CD4-positive, alpha-beta memory T cell (primary cell): Measurements from ENCODE around the gene NELFE. TPM values are rescaled to one million over a fixed set of nuclear protein-coding genes. Genes with fewer than 3 reads are reported as not detected.
"Not testable (repeated sequence)": the region's sequence is repeated elsewhere in the genome, so short reads cannot be mapped to it uniquely, and the experiment has no call there.

Experiments
- CTCF ChIA-PET: fragments of 350-600 bp; sonication (Branson Sonifier 250); formaldehyde crosslinking; loops from one replicate; lab custom pipeline; 2021; ENCODE audit warnings: inconsistent platforms; ENCODE audit not compliant: partially characterized antibody; lab: Charles Lee
- POLR2A ChIA-PET: fragments of 350-600 bp; sonication (Branson Sonifier 250); formaldehyde crosslinking; loops from one replicate; lab custom pipeline; 2021; ENCODE audit not compliant: partially characterized antibody; lab: Charles Lee
- DNase-seq, 5 donors: peaks; one replicate each; pipeline versions ENCODE4 v3.0.0 to v3.0.0-alpha.2; 2020 to 2022; ENCODE audit warnings: mixed read lengths in 1 of 5
- H3K27ac ChIP-seq: one replicate; pipeline ENCODE4 v1.7.0; 2013; ENCODE audit warnings: low read depth, low read length
- H3K27me3 ChIP-seq: 2 replicates; pipeline ENCODE4 v1.7.0; 2013; ENCODE audit warnings: mild to moderate bottlenecking, low read length, moderate library complexity; ENCODE audit not compliant: insufficient read depth
- H3K36me3 ChIP-seq: 2 replicates; pipeline ENCODE4 v1.7.0; 2013; ENCODE audit warnings: mild to moderate bottlenecking, low read length, moderate library complexity; ENCODE audit not compliant: insufficient read depth
- H3K4me1 ChIP-seq: 2 replicates; pipeline ENCODE4 v1.7.0; 2013; ENCODE audit warnings: mild to moderate bottlenecking, low read length, moderate library complexity; ENCODE audit not compliant: insufficient read depth
- H3K4me3 ChIP-seq, 2 donors: one replicate each; pipeline ENCODE4 v1.7.0; 2013; ENCODE audit warnings: low read length in 2 of 2, mild to moderate bottlenecking in 1 of 2
- H3K9me3 ChIP-seq, 2 donors: one replicate each; pipeline ENCODE4 v1.7.0; 2013; ENCODE audit warnings: low read length in 2 of 2, control low read depth in 1 of 2; ENCODE audit not compliant: control insufficient read depth in 1 of 2
- H3K27ac Mint-ChIP-seq, 7 donors: one replicate each; pipeline ENCODE4 v1.8.0; 2020 to 2021; ENCODE audit warnings: mixed read lengths in 7 of 7, mild to moderate bottlenecking in 6 of 7, inconsistent platforms in 3 of 7, moderate library complexity in 3 of 7
- H3K27me3 Mint-ChIP-seq, 2 donors: one replicate each; pipeline ENCODE4 v1.8.0; 2020 to 2021; ENCODE audit warnings: mixed read lengths in 2 of 2
- H3K36me3 Mint-ChIP-seq, 2 donors: one replicate each; pipeline ENCODE4 v1.8.0; 2020 to 2021; ENCODE audit warnings: mixed read lengths in 2 of 2, inconsistent platforms in 1 of 2, mild to moderate bottlenecking in 1 of 2
- H3K4me1 Mint-ChIP-seq, 4 donors: one replicate each; pipeline ENCODE4 v1.8.0; 2020 to 2021; ENCODE audit warnings: mixed read lengths in 4 of 4, mild to moderate bottlenecking in 1 of 4
- H3K4me3 Mint-ChIP-seq, 8 donors: one replicate each; pipeline ENCODE4 v1.8.0; 2020 to 2021; ENCODE audit warnings: mixed read lengths in 8 of 8, mild to moderate bottlenecking in 7 of 8, moderate library complexity in 6 of 8, inconsistent platforms in 3 of 8
- H3K9me3 Mint-ChIP-seq, 8 donors: one replicate each; pipeline ENCODE4 v1.8.0; 2020 to 2021; ENCODE audit warnings: mixed read lengths in 8 of 8, mild to moderate bottlenecking in 5 of 8, inconsistent platforms in 3 of 8, moderate library complexity in 1 of 8
- intact Hi-C: fragments of 100-400 bp; cut with micrococcal nuclease; formaldehyde crosslinking; loops from one replicate; pipeline ENCODE4 v1.15.1; 2023
- polyA plus RNA-seq, 2 donors: library from polyadenylated mRNA; unstranded; fragments of 300-500 nt; fragmentation: Illumina TruSeq; gene quantifications; one replicate each; pipeline ENCODE4 v1.2.3, GENCODE V29; 2021
- total RNA-seq, 2 experiments: library from RNA; stranded (reverse); gene quantifications; one replicate each; pipeline ENCODE4 v1.2.3, GENCODE V29; 2021

Gene NELFE
- total and polyA plus RNA-seq, 4 experiments from 2014 or later = 45.8 to 78.5 (median 58.0) TPM

DNA sequence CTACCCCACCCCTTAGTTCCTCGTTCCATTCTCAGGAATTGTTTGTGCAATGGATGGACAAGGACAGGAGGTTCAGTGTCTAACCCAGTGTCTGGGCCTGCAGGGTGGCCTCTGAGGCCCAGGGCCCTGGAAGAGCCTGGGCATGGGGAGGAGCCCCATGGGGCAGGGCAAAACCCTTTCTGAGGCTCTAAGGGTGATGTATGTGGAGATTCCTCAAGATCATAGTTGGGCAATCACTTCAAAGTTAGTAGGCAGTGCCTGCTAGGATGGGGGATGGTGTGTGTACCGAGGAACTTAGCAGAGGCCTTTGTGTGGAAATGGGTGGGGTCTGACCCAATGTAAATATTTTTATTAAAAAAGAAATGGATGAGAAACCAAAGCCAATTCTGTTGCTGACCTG is 38.0 kb downstream of the NELFE start:
- ChIA-PET POLR2A (no interaction called here), CTCF (interaction anchor here (1.5 kb wide), 1 partner anchor 32 kb away, joined by 5 read pairs; no protein-coding TSS in a partner anchor)
- H3K4me1 ChIP-seq = no peaks in the 10 kb centered on the region
- Mint-ChIP-seq H3K36me3 (no peaks in the 10 kb centered on the region), H3K27ac (no peak overlapping the region), H3K4me3 (no peak overlapping the region), H3K4me1 (no peaks in the 10 kb centered on the region), H3K9me3 (no peaks in the 10 kb centered on the region), H3K27me3 (peaks cover 0 to 3% of the 10 kb centered on the region in 2 donors)
- no peaks in the 10 kb centered on the region for H3K36me3 ChIP-seq
- no peak overlapping the region for H3K4me3 ChIP-seq
- intact Hi-C loops = no loop called here
- H3K9me3 ChIP-seq = no peaks in the 10 kb centered on the region
- DNase-seq = no peak
- no peaks in the 10 kb centered on the region for H3K27me3 ChIP-seq
- H3K27ac ChIP-seq = no peak overlapping the region

DNA sequence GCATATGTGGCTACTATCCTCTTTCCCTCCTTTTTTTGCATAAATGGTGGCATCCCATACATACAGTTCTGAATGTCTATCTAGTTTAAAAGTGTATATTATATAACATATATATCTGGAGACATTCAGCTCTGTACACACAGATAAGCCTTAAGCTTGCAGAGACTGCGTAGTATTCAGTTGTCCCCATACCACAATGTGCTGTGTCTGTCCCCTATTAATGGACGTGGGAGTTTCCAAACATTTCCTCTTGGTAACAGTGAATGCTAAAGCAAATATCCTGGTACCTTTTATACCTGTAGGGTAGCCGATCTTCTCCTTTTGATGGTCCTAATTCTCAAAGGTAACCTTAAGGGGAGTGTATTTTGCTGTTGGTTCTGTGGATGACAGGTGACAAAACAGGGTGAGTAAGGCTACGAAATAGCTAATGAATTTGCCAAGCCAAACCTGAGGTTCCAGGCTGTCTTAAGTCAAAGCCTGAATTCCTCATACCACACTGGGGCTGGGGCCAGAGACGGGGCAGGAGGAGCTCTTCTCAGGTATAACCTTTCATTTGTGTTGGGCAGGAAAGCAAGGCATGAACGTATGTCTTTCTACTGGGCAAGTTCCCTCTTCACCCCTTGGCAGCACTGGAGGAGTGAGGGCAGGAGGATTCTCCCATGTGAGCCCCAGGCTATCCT is 39.0 kb downstream of the NELFE start:
- H3K4me3 Mint-ChIP-seq = no peak overlapping the region
- POLR2A ChIA-PET = interaction anchor here (1.1 kb wide), 1 partner anchor 13 kb away, joined by 3 read pairs; no protein-coding TSS in a partner anchor
- H3K27ac ChIP-seq = no peak overlapping the region

DNA sequence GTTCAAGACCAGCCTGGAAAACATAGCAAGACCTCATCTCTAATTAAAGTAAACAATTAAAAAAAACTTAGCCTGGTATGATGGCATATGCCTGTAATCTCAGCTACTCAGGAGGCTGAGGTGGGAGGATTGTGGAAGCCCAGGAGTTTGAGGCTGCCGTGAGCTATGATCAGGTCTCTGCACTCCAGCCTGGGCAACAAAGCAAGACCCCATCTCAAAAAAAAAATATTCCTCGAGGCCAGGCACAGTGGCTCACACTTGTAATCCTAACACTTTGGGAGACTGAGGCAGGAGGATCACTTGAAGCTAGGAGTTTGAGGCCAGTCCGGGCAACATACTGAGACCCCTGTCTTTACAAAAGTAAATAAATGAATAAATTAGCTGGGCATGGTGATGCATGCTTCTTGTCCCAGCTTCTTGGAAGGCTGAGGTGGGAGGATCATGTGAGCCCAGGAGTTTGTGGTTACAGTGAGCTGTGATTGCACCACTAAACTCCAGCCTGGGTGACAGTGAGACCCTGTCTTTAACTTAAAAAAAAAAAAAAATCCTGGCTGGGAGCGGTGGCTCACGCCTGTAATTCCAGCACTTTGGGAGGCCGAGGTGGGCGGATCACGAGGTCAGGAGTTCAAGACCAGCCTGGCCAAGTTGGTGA is 40.6 kb downstream of the NELFE start:
- no peaks in the 10 kb centered on the region for H3K9me3 ChIP-seq
- H3K4me1 ChIP-seq = no peaks in the 10 kb centered on the region
- H3K36me3 ChIP-seq = no peaks in the 10 kb centered on the region
- no peak overlapping the region for H3K27ac Mint-ChIP-seq
- peaks cover 5 to 6% of the 10 kb centered on the region in 2 donors for H3K27me3 Mint-ChIP-seq
- H3K36me3 Mint-ChIP-seq = no peaks in the 10 kb centered on the region
- H3K27ac ChIP-seq = no peak overlapping the region
- peaks cover 0 to 1% (median 0%) of the 10 kb centered on the region in 4 donors for H3K4me1 Mint-ChIP-seq
- DNase-seq = no peak
- POLR2A ChIA-PET = interaction anchor here (1.0 kb wide), 1 partner anchor 179 kb away, joined by 5 read pairs; no protein-coding TSS in a partner anchor
- intact Hi-C loops = no loop called here
- no peak overlapping the region for H3K4me3 Mint-ChIP-seq
- no peaks in the 10 kb centered on the region for H3K27me3 ChIP-seq
- H3K4me3 ChIP-seq = no peak overlapping the region
- CTCF ChIA-PET = no interaction called here
- no peaks in the 10 kb centered on the region for H3K9me3 Mint-ChIP-seq

More for the DNA sequence above, 39.0 kb downstream of the NELFE start:
- CTCF ChIA-PET = no interaction called here
- Mint-ChIP-seq H3K27ac (no peak overlapping the region), H3K36me3 (no peaks in the 10 kb centered on the region), H3K4me1 (peaks cover 0 to 1% (median 0%) of the 10 kb centered on the region in 4 donors), H3K27me3 (peaks cover 5 to 6% of the 10 kb centered on the region in 2 donors), H3K9me3 (no peaks in the 10 kb centered on the region)
- H3K4me3 ChIP-seq = no peak overlapping the region
- no peaks in the 10 kb centered on the region for H3K27me3 ChIP-seq
- H3K9me3 ChIP-seq = no peaks in the 10 kb centered on the region
- intact Hi-C loops = no loop called here
- no peak for DNase-seq
- H3K36me3 ChIP-seq = no peaks in the 10 kb centered on the region
- H3K4me1 ChIP-seq = no peaks in the 10 kb centered on the region

DNA sequence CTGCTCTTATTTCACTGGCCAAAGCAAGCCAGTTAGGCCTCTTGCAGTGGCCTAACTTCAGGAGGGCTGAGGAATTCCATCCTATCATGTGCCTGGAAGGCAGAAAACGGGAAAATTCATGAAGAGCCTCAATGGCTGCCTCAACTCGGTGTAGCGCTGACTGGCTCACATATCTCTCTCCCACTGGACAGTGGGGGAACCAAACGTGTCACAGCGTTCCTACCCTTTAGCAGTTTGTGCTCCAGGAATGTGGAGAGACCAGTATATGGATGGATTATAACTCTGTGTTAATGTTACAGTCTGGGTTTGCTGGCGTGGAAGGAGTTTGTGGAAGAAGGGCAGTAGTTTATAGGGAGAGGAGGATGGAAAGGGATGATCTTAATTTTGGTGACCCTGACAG is 43.0 kb downstream of the NELFE start:
- POLR2A ChIA-PET = no interaction called here
- Histone ChIP-seq H3K27ac (no peak overlapping the region), H3K4me3 (no peak overlapping the region), H3K36me3 (no peaks in the 10 kb centered on the region), H3K4me1 (no peaks in the 10 kb centered on the region), H3K9me3 (no peaks in the 10 kb centered on the region), H3K27me3 (no peaks in the 10 kb centered on the region)
- Mint-ChIP-seq H3K9me3 (peaks cover 0 to 2% (median 0%) of the 10 kb centered on the region in 8 donors), H3K36me3 (no peaks in the 10 kb centered on the region), H3K4me3 (no peak overlapping the region), H3K27ac (no peak overlapping the region), H3K27me3 (peaks cover 6 to 10% of the 10 kb centered on the region in 2 donors), H3K4me1 (peaks cover 0 to 1% (median 0%) of the 10 kb centered on the region in 4 donors)
- intact Hi-C loops = no loop called here
- DNase-seq = no peak
- CTCF ChIA-PET = interaction anchor here (1.1 kb wide), 1 partner anchor 25 kb away, joined by 3 read pairs; no protein-coding TSS in a partner anchor

GRCh38 chr6:31915351-31915750 is 43.4 kb downstream of the NELFE start:
- no peaks in the 10 kb centered on the region for H3K4me1 ChIP-seq
- H3K9me3 ChIP-seq = no peaks in the 10 kb centered on the region
- ChIA-PET POLR2A (no interaction called here), CTCF (interaction anchor here (1.1 kb wide), 1 partner anchor 25 kb away, joined by 3 read pairs; no protein-coding TSS in a partner anchor)
- Mint-ChIP-seq H3K4me3 (no peak overlapping the region), H3K27me3 (peaks cover 6 to 10% of the 10 kb centered on the region in 2 donors), H3K36me3 (no peaks in the 10 kb centered on the region), H3K4me1 (peaks cover 0 to 1% (median 0%) of the 10 kb centered on the region in 4 donors), H3K27ac (no peak overlapping the region), H3K9me3 (peaks cover 0 to 2% (median 0%) of the 10 kb centered on the region in 8 donors)
- H3K4me3 ChIP-seq = no peak overlapping the region
- no peaks in the 10 kb centered on the region for H3K27me3 ChIP-seq
- intact Hi-C loops = no loop called here
- no peak overlapping the region for H3K27ac ChIP-seq
- DNase-seq = no peak
- H3K36me3 ChIP-seq = no peaks in the 10 kb centered on the region

GRCh38 chr6:31911826-31912585 is 46.8 kb downstream of the NELFE start:
- Histone ChIP-seq H3K4me3 (no peak overlapping the region), H3K4me1 (no peaks in the 10 kb centered on the region), H3K27ac (no peak overlapping the region), H3K36me3 (no peaks in the 10 kb centered on the region), H3K9me3 (no peaks in the 10 kb centered on the region), H3K27me3 (no peaks in the 10 kb centered on the region)
- Mint-ChIP-seq H3K4me1 (peaks cover 0 to 1% (median 0%) of the 10 kb centered on the region in 4 donors), H3K36me3 (no peaks in the 10 kb centered on the region), H3K27me3 (peaks cover 6 to 14% of the 10 kb centered on the region in 2 donors), H3K4me3 (no peak overlapping the region), H3K9me3 (peaks cover 0 to 2% (median 0%) of the 10 kb centered on the region in 8 donors), H3K27ac (no peak overlapping the region)
- POLR2A ChIA-PET = no interaction called here
- no peak for DNase-seq
- intact Hi-C loops = no loop called here
- CTCF ChIA-PET = no interaction called here

DNA sequence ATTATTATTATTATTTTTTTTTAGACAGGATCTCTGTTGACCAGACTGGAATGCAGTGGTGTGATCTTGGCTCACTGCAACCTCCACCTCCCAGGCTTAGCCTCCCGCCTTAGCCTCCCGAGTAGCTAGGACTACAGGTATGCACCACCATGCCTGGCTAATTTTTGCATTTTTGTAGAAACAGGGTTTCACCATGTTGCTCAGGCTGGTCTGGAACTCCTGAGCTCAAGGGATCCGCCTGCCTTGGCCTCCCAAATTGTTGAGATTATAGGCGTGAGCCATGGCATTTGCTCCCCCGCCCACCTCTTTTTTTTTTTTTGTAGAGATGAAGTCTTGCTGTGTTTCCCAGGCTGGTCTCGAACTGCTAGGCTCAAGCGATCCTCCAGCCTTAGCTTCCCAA is 49.5 kb downstream of the NELFE start:
- H3K4me1 Mint-ChIP-seq, H3K36me3 ChIP-seq, CTCF ChIA-PET, H3K4me3 Mint-ChIP-seq, DNase-seq, H3K9me3 ChIP-seq, POLR2A ChIA-PET, H3K4me1 ChIP-seq, H3K9me3 Mint-ChIP-seq, H3K27me3 ChIP-seq, intact Hi-C loops, H3K4me3 ChIP-seq, H3K27ac ChIP-seq, H3K27ac Mint-ChIP-seq, H3K36me3 Mint-ChIP-seq: not testable (repeated sequence)
- H3K27me3 Mint-ChIP-seq = peaks cover 0 to 11% of the 10 kb centered on the region in 2 donors
